ENCODE results near the gene SLC16A11.

The SLC16A11 gene

GRCh38 chr17:7023576-7024401 is 20.1 kb downstream of the SLC16A11 start:
- DNase-seq: peak; percentile 97

DNA sequence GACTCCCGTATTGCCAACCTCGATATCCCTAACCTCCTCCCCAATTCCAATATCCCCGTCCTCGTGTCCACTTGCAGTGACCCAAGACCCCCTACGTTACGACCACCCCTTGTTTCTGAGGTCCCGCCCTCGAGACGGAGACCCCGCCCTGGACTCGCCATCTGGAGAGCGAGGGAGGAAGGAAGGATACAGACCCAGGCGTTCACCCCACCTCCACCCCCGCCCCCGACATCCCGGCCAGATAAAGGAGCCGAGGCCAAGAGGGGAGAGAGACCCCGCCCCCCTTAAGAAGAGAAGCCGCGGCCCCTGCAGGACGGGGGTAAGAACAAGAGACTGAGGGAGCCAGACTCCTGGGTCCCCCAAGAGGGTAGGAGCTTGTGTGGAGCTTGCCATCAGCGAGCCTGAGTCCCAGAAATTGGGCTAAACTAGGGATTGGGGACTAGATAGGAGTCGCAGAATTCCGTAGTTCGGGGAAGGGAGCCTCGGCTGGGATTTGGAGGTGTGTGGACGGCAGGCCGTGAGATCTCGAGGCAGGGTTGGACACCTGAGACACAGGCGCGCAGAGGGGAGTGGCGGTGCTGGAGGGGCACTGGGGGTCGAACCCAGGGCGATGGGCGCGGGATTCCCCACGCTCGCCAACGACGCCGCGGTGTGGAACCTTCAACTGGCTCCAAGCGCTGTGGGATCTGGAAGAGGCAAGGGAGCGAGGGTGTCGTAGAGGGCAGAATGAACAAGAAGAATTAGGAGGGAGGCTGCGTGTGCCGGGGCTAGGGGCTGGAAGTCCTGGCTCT is 20.9 kb downstream of the SLC16A11 start, which contains the start of gene BCL6B:
TSS of gene BCL6B (plus strand) at position 270 of the 791 bp plus-strand sequence. CDS start 622 bp downstream, outside the sequence.
- DNase-seq: no peak

GRCh38 chr17:7021993-7022778 is 21.7 kb downstream of the SLC16A11 start:
- peak; percentile 87 for DNase-seq

DNA sequence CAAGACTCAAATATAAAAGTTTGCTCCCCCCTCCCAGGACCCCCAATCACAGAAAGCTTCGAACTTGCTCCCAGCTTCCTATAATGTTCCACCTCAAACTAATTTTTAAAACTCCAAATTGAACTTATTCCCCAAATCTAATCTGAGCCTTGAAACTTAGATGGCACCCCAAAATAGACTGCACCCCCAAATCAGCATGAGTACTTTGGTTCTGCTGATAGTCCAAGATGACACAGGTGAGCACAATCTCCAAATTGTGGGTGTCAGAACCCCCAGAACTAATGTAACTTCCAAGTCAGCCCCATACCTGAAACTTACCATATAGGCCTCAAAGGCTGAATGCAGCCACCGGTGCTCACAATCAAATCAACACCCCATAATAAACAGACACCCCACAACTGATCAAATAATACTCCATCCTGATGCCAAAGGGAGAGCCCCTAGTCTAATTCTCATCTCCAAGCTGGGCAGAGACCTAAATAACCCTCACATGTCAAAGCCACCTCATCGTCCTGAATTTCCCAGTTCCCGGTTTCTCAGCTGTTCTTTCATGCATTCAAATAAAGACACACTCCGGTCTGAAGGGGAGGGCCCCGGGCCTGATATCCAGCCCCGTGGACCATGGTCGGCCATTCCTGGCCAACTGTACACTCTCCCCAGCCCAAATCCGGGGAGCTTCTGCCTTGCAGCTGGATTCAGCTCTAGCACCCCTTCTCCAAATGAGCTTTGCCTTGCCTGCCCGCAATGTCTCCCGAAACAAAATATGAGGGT is 22.8 kb downstream of the SLC16A11 start:
- DNase-seq: no peak

DNA sequence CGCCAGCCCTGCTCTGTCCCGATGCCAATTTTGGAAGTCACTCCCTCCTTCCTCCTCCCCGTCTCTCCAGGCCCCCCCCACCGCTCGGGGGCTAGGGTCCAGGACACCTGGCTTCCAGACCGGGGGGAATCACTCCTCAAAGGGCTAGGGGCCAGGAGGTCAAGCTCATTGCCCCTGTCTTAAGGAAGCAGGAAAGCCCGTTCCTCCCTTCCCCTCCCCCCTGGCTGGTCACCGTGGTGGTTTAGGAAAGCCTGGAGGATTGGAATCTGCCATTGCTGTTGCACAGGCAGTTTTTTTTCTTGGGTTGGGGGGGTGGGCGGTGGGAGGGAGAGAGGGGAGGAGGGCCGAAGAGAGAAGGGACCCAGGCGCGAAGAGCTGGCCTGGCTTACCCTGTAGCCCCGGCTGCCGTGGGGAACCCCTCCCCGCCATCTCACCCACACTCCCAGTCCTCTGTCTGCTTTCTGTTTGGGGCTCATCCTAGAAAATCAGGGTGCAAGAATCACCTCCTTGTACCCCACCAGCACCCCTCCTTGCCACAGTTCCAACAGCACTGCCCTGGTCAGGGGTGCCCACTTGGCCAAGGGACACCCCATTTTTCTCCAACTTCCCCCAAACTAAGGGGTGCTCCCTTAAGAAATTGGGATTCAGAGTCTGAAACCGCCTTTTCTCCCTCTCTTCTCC is 23.9 kb downstream of the SLC16A11 start:
- DNase-seq: no peak

GRCh38 chr17:7019367-7019766 is 24.5 kb downstream of the SLC16A11 start:
- no peak for DNase-seq

- no peak for DNase-seq
Observed at GRCh38 chr17:7018331-7018964, 25.4 kb downstream of the SLC16A11 start.

- DNase-seq: no peak
Observed at GRCh38 chr17:7017827-7018200, 26.1 kb downstream of the SLC16A11 start.

- DNase-seq: no peak
Observed at GRCh38 chr17:7016886-7017826, 26.7 kb downstream of the SLC16A11 start.

- DNase-seq: peak; percentile 27
Observed at GRCh38 chr17:7016418-7016817, 27.5 kb downstream of the SLC16A11 start.

- DNase-seq: peak; percentile 79
Observed at GRCh38 chr17:7014995-7015958, 28.6 kb downstream of the SLC16A11 start.

GRCh38 chr17:7014261-7014994 is 29.5 kb downstream of the SLC16A11 start:
- peak; percentile 98 for DNase-seq

GRCh38 chr17:7011942-7012254 is 32.0 kb downstream of the SLC16A11 start:
- DNase-seq: no peak

- no peak for DNase-seq
Observed at GRCh38 chr17:7011415-7011814, 32.5 kb downstream of the SLC16A11 start.

- DNase-seq: no peak
Observed at GRCh38 chr17:7010523-7010922, 33.4 kb downstream of the SLC16A11 start.

DNA sequence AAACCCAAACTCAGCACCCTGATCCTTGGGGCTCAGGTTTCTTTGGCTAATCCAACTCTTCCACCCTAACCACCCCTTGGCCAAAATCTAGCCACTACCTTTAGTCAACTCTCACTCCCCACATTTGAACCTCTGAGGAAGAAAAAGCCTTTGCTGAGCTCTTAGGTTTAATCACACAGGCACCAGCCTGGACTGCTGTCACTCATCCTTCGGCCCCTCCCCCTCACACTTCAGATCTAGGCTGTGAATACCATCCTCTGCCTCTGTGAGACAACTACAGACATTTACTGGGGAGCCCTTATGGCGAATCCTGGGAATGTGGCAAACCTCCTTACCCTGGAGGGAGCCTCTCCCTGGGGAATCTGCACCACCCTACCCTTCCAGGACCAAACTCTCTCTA is 36.7 kb downstream of the SLC16A11 start:
- no peak for DNase-seq

GRCh38 chr17:7005716-7006115 is 38.2 kb downstream of the SLC16A11 start:
- no peak for DNase-seq

Data from activated CD4-positive, alpha-beta T cell treated with anti-CD3 and anti-CD28 coated beads for 48 hours (primary cell).